Loucy (cell line): ENCODE measurements around the gene SLC20A1.

Source experiments
- H2AFZ ChIP-seq: fragments of 200-600 bp; sonication (generic); 2 replicates; pipeline ENCODE4 v1.6.0; 2016; ENCODE audit warnings: antibody characterized with exemption, mild to moderate bottlenecking, low read length, moderate library complexity
- H3F3A ChIP-seq: fragments of 200-600 bp; 2 replicates; pipeline ENCODE4 v1.6.0; 2016; ENCODE audit warnings: antibody characterized with exemption, low read depth, mild to moderate bottlenecking
- H3K27me3 ChIP-seq: fragments of 200-600 bp; sonication (generic); 2 replicates; pipeline ENCODE4 v1.6.1; 2014; ENCODE audit warnings: low read length, mild to moderate bottlenecking; ENCODE audit not compliant: insufficient read depth, poor library complexity, severe bottlenecking
- H3K36me3 ChIP-seq: fragments of 200-600 bp; sonication (generic); 2 replicates; pipeline ENCODE4 v1.6.1; 2016; ENCODE audit warnings: low read length; ENCODE audit not compliant: insufficient read depth
- H3K4me1 ChIP-seq: fragments of 200-600 bp; sonication (generic); 2 replicates; pipeline ENCODE4 v1.5.1; 2014; ENCODE audit warnings: low read length, mild to moderate bottlenecking; ENCODE audit not compliant: insufficient read depth, poor library complexity, severe bottlenecking
- H3K4me2 ChIP-seq: fragments of 200-600 bp; sonication (generic); 2 replicates; pipeline ENCODE4 v1.6.0; 2014; ENCODE audit warnings: antibody characterized with exemption, low read length, low read depth, mild to moderate bottlenecking; ENCODE audit not compliant: poor library complexity, severe bottlenecking
- H3K4me3 ChIP-seq: fragments of 200-600 bp; sonication (generic); 2 replicates; pipeline ENCODE4 v1.5.1; 2014; ENCODE audit warnings: low read length, mild to moderate bottlenecking, mixed read lengths; ENCODE audit not compliant: poor library complexity, severe bottlenecking
- H3K79me2 ChIP-seq: fragments of 200-600 bp; sonication (generic); 2 replicates; pipeline ENCODE4 v1.6.1; 2014; ENCODE audit warnings: low read length; ENCODE audit not compliant: insufficient read depth
- H3K9ac ChIP-seq: fragments of 200-600 bp; sonication (generic); 2 replicates; pipeline ENCODE4 v1.6.0; 2014; ENCODE audit warnings: mild to moderate bottlenecking, low read depth, low read length, moderate library complexity; ENCODE audit not compliant: poor library complexity, severe bottlenecking
- H3K9me2 ChIP-seq: fragments of 200-600 bp; sonication (generic); replicated peaks from 2 replicates; pipeline ENCODE4 v1.6.1; 2016; ENCODE audit warnings: low read depth, low read length, mixed read lengths
- H3K9me3 ChIP-seq: fragments of 200-600 bp; sonication (generic); 2 replicates; pipeline ENCODE4 v1.6.1; 2014; ENCODE audit warnings: mild to moderate bottlenecking, antibody characterized with exemption, low read length, low read depth; ENCODE audit not compliant: insufficient read depth
- H4K20me1 ChIP-seq: fragments of 200-600 bp; sonication (generic); 2 replicates; pipeline ENCODE4 v1.6.0; 2014; ENCODE audit warnings: antibody characterized with exemption, low read length, mild to moderate bottlenecking; ENCODE audit not compliant: insufficient read depth, poor library complexity, severe bottlenecking
- EZH2phosphoT487 ChIP-seq: fragments of 200-600 bp; IDR thresholded peaks from 2 replicates; pipeline ENCODE4 v1.6.1; 2018; ENCODE audit warnings: antibody characterized with exemption, mild to moderate bottlenecking, moderate library complexity, borderline replicate concordance
- TF ChIP-seq, protein P1 (sequence below): fragments of 200-600 bp; sonication (generic); conservative IDR thresholded peaks from 2 replicates; pipeline ENCODE4 v1.5.1; 2014; ENCODE audit warnings: mild to moderate bottlenecking, antibody characterized with exemption, low read length

SLC20A1 gene

DNA sequence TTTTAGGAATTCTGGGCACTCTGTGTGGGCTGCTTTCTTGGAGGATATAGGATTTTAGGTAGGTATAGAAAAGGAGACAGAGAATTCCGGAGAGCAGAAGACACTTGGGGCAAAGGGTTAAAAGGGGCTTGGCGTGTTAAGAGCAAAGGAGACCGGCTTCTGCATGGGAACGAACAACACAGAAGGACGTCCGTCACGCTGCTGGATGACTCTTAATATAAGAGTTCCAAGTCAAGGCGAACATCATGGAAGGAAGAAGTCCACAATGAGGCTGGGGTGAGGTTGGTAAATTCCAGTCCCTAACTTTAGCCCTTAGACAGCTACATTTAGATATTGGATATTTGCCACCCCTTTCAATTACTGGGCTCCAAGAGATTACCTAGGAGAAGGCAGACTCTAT lies 15.9 kb upstream of the SLC20A1 start:
- H3K79me2 ChIP-seq, result no peaks in the 10 kb centered on the region
- H2AFZ ChIP-seq, result peak overlapping the region; percentile 23; the same call in 1 of the 2 replicates
- H4K20me1 ChIP-seq, result no peaks in the 10 kb centered on the region
- no peak for TF ChIP-seq EZH2phosphoT487
- TF ChIP-seq, protein P1, sequence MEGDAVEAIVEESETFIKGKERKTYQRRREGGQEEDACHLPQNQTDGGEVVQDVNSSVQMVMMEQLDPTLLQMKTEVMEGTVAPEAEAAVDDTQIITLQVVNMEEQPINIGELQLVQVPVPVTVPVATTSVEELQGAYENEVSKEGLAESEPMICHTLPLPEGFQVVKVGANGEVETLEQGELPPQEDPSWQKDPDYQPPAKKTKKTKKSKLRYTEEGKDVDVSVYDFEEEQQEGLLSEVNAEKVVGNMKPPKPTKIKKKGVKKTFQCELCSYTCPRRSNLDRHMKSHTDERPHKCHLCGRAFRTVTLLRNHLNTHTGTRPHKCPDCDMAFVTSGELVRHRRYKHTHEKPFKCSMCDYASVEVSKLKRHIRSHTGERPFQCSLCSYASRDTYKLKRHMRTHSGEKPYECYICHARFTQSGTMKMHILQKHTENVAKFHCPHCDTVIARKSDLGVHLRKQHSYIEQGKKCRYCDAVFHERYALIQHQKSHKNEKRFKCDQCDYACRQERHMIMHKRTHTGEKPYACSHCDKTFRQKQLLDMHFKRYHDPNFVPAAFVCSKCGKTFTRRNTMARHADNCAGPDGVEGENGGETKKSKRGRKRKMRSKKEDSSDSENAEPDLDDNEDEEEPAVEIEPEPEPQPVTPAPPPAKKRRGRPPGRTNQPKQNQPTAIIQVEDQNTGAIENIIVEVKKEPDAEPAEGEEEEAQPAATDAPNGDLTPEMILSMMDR, result no peak
- H3K4me1 ChIP-seq, result peaks cover 31% of the 10 kb centered on the region
- no peak overlapping the region for H3K4me3 ChIP-seq
- no peak overlapping the region for H3K9ac ChIP-seq
- peaks cover 3% of the 10 kb centered on the region; the same call in 1 of the 2 replicates for H3F3A ChIP-seq
- no peak overlapping the region for H3K4me2 ChIP-seq
- H3K36me3 ChIP-seq, result no peaks in the 10 kb centered on the region
- no peaks in the 10 kb centered on the region for H3K9me2 ChIP-seq
- no peaks in the 10 kb centered on the region for H3K27me3 ChIP-seq
- H3K9me3 ChIP-seq, result no peaks in the 10 kb centered on the region

DNA sequence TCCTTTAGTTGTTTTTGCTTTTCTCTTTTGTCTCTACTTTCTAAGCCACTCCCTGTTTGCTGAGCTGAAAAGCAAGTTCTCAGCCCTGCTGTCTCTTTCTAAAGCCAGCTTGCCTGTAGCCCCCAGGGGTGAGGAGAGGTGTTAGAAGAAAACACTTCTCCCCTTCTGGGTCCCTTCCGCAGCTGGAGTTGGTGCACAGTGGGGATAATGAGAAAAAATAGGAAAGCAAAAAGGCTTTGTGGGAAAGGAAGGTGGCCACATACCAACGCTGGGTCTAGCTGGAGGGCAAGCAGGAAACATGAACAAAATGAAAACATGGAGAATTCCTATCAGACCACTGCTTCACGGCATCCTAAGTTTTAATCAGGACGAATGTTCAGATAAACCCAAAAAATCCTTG lies 15.5 kb upstream of the SLC20A1 start:
- H3K4me2 ChIP-seq, result peak overlapping the region; percentile 73
- H2AFZ ChIP-seq, result peak overlapping the region; percentile 23; the same call in 1 of the 2 replicates
- no peaks in the 10 kb centered on the region for H4K20me1 ChIP-seq

DNA sequence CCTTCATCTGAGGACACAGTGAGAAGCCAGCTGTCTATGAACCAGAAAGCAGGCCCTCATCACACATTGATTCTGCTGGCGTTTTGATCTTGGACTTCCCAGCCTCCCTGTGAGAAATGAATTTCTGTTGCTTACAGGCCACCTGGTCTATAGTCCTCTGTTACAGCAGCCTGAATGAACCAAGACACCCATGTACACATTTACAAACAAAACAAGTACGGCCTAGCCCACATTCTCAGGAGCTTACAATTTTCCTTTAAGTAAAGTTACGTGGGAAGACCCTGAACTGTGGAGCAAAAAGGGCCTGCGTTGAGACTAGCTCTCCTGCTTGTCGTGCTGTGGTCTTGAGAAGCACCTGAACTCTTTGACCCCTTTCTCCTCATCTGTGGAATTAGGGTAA lies 12.0 kb upstream of the SLC20A1 start:
- no peak overlapping the region for H3K4me3 ChIP-seq
- no peak overlapping the region for H3K9ac ChIP-seq
- H3K9me2 ChIP-seq, result no peaks in the 10 kb centered on the region
- no peaks in the 10 kb centered on the region for H3K27me3 ChIP-seq
- H3K4me1 ChIP-seq, result peaks cover 21% of the 10 kb centered on the region
- no peak overlapping the region for H3K4me2 ChIP-seq
- TF ChIP-seq EZH2phosphoT487, result no peak
- TF ChIP-seq, protein P1, result no peak
- H3K36me3 ChIP-seq, result no peaks in the 10 kb centered on the region
- no peaks in the 10 kb centered on the region for H4K20me1 ChIP-seq
- H2AFZ ChIP-seq, result no peak overlapping the region
- peaks cover 3% of the 10 kb centered on the region; the same call in 1 of the 2 replicates for H3F3A ChIP-seq
- no peaks in the 10 kb centered on the region for H3K79me2 ChIP-seq
- no peaks in the 10 kb centered on the region for H3K9me3 ChIP-seq

More for the DNA sequence above, 15.5 kb upstream of the SLC20A1 start:
- Histone ChIP-seq H3K4me3 (no peak overlapping the region), H3K9ac (peak overlapping the region; percentile 2), H3K9me3 (no peaks in the 10 kb centered on the region), H3K4me1 (peaks cover 31% of the 10 kb centered on the region), H3K27me3 (no peaks in the 10 kb centered on the region), H3K9me2 (no peaks in the 10 kb centered on the region), H3K79me2 (no peaks in the 10 kb centered on the region), H3F3A (peaks cover 3% of the 10 kb centered on the region; the same call in 1 of the 2 replicates), H3K36me3 (no peaks in the 10 kb centered on the region)
- TF ChIP-seq, protein P1, result no peak
- no peak for TF ChIP-seq EZH2phosphoT487
